Measurements from ENCODE around the gene SRP9. TPM values are rescaled to one million over a fixed set of nuclear protein-coding genes. Genes with fewer than 3 reads are reported as not detected.
A peak's percentile ranks its signal among the peaks of the same experiment; 100 is the strongest.

SRP9 gene
- polyA plus RNA-seq, 1 donor from 2014 or later = 240 TPM

GRCh38 chr1:225765982-225766674 lies 11.5 kb upstream of the SRP9 start:
- peaks cover 8% of the 10 kb centered on the region for H3K27me3 Mint-ChIP-seq
- no peak overlapping the region for H3K27ac Mint-ChIP-seq
- H3K4me3 Mint-ChIP-seq = no peak overlapping the region
- no peaks in the 10 kb centered on the region for H3K36me3 Mint-ChIP-seq
- no peaks in the 10 kb centered on the region for H3K9me3 Mint-ChIP-seq
- H3K4me1 Mint-ChIP-seq = peaks cover 4 to 7% (median 7%) of the 10 kb centered on the region in 3 donors

GRCh38 chr1:225766967-225767633 lies 10.5 kb upstream of the SRP9 start:
- Mint-ChIP-seq H3K9me3 (no peaks in the 10 kb centered on the region), H3K27ac (no peak overlapping the region)

GRCh38 chr1:225767634-225768540 lies 9.7 kb upstream of the SRP9 start:
- no peaks in the 10 kb centered on the region for H3K9me3 Mint-ChIP-seq
- no peak overlapping the region for H3K4me3 Mint-ChIP-seq
- H3K27ac Mint-ChIP-seq = no peak overlapping the region

More at GRCh38 chr1:225766967-225767633, 10.5 kb upstream of the SRP9 start:
- peaks cover 8% of the 10 kb centered on the region for H3K27me3 Mint-ChIP-seq
- H3K4me1 Mint-ChIP-seq = peaks cover 4 to 7% (median 7%) of the 10 kb centered on the region in 3 donors
- H3K4me3 Mint-ChIP-seq = no peak overlapping the region
- H3K36me3 Mint-ChIP-seq = no peaks in the 10 kb centered on the region

GRCh38 chr1:225768662-225769426 lies 8.8 kb upstream of the SRP9 start:
- Mint-ChIP-seq H3K27ac (no peak overlapping the region), H3K27me3 (peaks cover 8% of the 10 kb centered on the region), H3K36me3 (no peaks in the 10 kb centered on the region), H3K4me3 (no peak overlapping the region), H3K9me3 (no peaks in the 10 kb centered on the region), H3K4me1 (peaks cover 4 to 7% (median 7%) of the 10 kb centered on the region in 3 donors)

More at GRCh38 chr1:225767634-225768540, 9.7 kb upstream of the SRP9 start:
- Mint-ChIP-seq H3K4me1 (peaks cover 4 to 7% (median 7%) of the 10 kb centered on the region in 3 donors), H3K27me3 (peaks cover 8% of the 10 kb centered on the region), H3K36me3 (no peaks in the 10 kb centered on the region)

- H3K4me1 Mint-ChIP-seq = peaks cover 0 to 2% (median 0%) of the 10 kb centered on the region in 3 donors
These were observed 7.9 kb upstream of the SRP9 start for GRCh38 chr1:225769687-225770086.

GRCh38 chr1:225770561-225771248 lies 6.9 kb upstream of the SRP9 start:
- H3K4me3 Mint-ChIP-seq = no peak overlapping the region
- no peaks in the 10 kb centered on the region for H3K36me3 Mint-ChIP-seq
- H3K4me1 Mint-ChIP-seq = peaks cover 0 to 2% (median 0%) of the 10 kb centered on the region in 3 donors
- no peaks in the 10 kb centered on the region for H3K9me3 Mint-ChIP-seq
- peaks cover 1% of the 10 kb centered on the region for H3K27me3 Mint-ChIP-seq
- H3K27ac Mint-ChIP-seq = no peak overlapping the region

More at GRCh38 chr1:225769687-225770086, 7.9 kb upstream of the SRP9 start:
- H3K36me3 Mint-ChIP-seq = no peaks in the 10 kb centered on the region
- peaks cover 1% of the 10 kb centered on the region for H3K27me3 Mint-ChIP-seq
- H3K9me3 Mint-ChIP-seq = no peaks in the 10 kb centered on the region
- no peak overlapping the region for H3K4me3 Mint-ChIP-seq
- no peak overlapping the region for H3K27ac Mint-ChIP-seq

- Mint-ChIP-seq H3K4me1 (peaks cover 0 to 2% (median 0%) of the 10 kb centered on the region in 3 donors), H3K27me3 (peaks cover 1% of the 10 kb centered on the region), H3K36me3 (no peaks in the 10 kb centered on the region), H3K27ac (no peak overlapping the region), H3K4me3 (no peak overlapping the region), H3K9me3 (no peaks in the 10 kb centered on the region)
These were observed 5.8 kb upstream of the SRP9 start for GRCh38 chr1:225771661-225772322.

GRCh38 chr1:225772323-225772768 lies 5.3 kb upstream of the SRP9 start:
- Mint-ChIP-seq H3K9me3 (no peaks in the 10 kb centered on the region), H3K36me3 (no peaks in the 10 kb centered on the region), H3K27me3 (peaks cover 1% of the 10 kb centered on the region), H3K4me1 (peaks cover 0 to 2% (median 0%) of the 10 kb centered on the region in 3 donors), H3K27ac (no peak overlapping the region), H3K4me3 (no peak overlapping the region)

- H3K4me3 Mint-ChIP-seq = no peak overlapping the region
- H3K27me3 Mint-ChIP-seq = no peaks in the 10 kb centered on the region
- no peak overlapping the region for H3K27ac Mint-ChIP-seq
- no peaks in the 10 kb centered on the region for H3K9me3 Mint-ChIP-seq
- no peaks in the 10 kb centered on the region for H3K36me3 Mint-ChIP-seq
- peaks cover 0 to 2% (median 0%) of the 10 kb centered on the region in 3 donors for H3K4me1 Mint-ChIP-seq
These were observed 4.8 kb upstream of the SRP9 start for GRCh38 chr1:225772848-225773247.

- Mint-ChIP-seq H3K36me3 (peaks cover 2% of the 10 kb centered on the region), H3K9me3 (no peaks in the 10 kb centered on the region), H3K4me1 (peaks cover 0 to 9% (median 7%) of the 10 kb centered on the region in 3 donors), H3K27me3 (no peaks in the 10 kb centered on the region), H3K4me3 (peak overlapping the region in 1 of 4 donors; percentile 10), H3K27ac (no peak overlapping the region)
These were observed 3.1 kb upstream of the SRP9 start for GRCh38 chr1:225774281-225775147.

GRCh38 chr1:225776294-225776693 lies 1.3 kb upstream of the SRP9 start:
- Mint-ChIP-seq H3K4me1 (peaks cover 6 to 20% (median 15%) of the 10 kb centered on the region in 3 donors), H3K9me3 (no peaks in the 10 kb centered on the region), H3K36me3 (peaks cover 7% of the 10 kb centered on the region), H3K27me3 (no peaks in the 10 kb centered on the region), H3K27ac (no peak overlapping the region), H3K4me3 (no peak overlapping the region)

GRCh38 chr1:225777058-225777582 lies 506 bp upstream of the SRP9 start:
- H3K36me3 Mint-ChIP-seq = peaks cover 7% of the 10 kb centered on the region
- no peak overlapping the region for H3K27ac Mint-ChIP-seq
- no peaks in the 10 kb centered on the region for H3K27me3 Mint-ChIP-seq
- H3K4me3 Mint-ChIP-seq = no peak overlapping the region
- peaks cover 6 to 23% (median 15%) of the 10 kb centered on the region in 3 donors for H3K4me1 Mint-ChIP-seq
- no peaks in the 10 kb centered on the region for H3K9me3 Mint-ChIP-seq

Data from IgD-negative memory B cell (primary cell).